Right cardiac atrium (tissue), 5 donors: ENCODE measurements around the gene ACTC1. TPM values are rescaled to one million over a fixed set of nuclear protein-coding genes. Genes with fewer than 3 reads are reported as not detected.

Experiments used
- ATAC-seq, 2 donors: fragments of 200-7000 bp; cut with Tn5 transposase; one replicate each; pipeline versions ENCODE4 v1.8.0 to v1.9.1; 2020; ENCODE audit warnings: moderate library complexity in 2 of 2, mild to moderate bottlenecking in 1 of 2
- DNase-seq, 3 donors: peaks; one replicate each; pipeline ENCODE4 v3.0.0-alpha.2; 2020
- H3K27ac ChIP-seq: one replicate; pipeline ENCODE4 v1.5.1; 2013; ENCODE audit warnings: mild to moderate bottlenecking, low read length, control low read depth, moderate library complexity
- H3K27me3 ChIP-seq: one replicate; pipeline ENCODE4 v1.6.1; 2013; ENCODE audit not compliant: control insufficient read depth, insufficient read depth
- H3K4me1 ChIP-seq: one replicate; pipeline ENCODE4 v1.6.1; 2013; ENCODE audit warnings: low read length; ENCODE audit not compliant: control insufficient read depth, insufficient read depth
- H3K4me3 ChIP-seq: one replicate; pipeline ENCODE4 v1.5.1; 2013; ENCODE audit warnings: low read length, control low read depth
- H3K9me3 ChIP-seq: one replicate; pipeline ENCODE4 v1.6.1; 2013; ENCODE audit warnings: low read length; ENCODE audit not compliant: control insufficient read depth
- WGBS: extraction: QIAGEN DNeasy Blood & Tissue Kit; methylation state at CpG from one replicate; pipeline ENCODE4 v1.1.7; 2013; 5-methylcytosine and 5-hydroxymethylcytosine counted together
- intact Hi-C, 4 donors: fragments of 100-400 bp; cut with DNase I; formaldehyde crosslinking; loops; one replicate each; pipeline versions ENCODE4 v1.11.0 to v1.14.0; 2022 to 2023
- polyA plus RNA-seq: library from polyadenylated mRNA; stranded (reverse); fragments of 200-250 nt; gene quantifications from one replicate; pipeline ENCODE4 v1.2.3, GENCODE V29; 2013
- total RNA-seq, 4 donors: library from RNA; stranded (reverse); fragmentation: NEBNext Ultra II Directional; extraction: Animal tissue kit (Norgen Biotek cat#: 25700); gene quantifications; one replicate each; pipeline ENCODE4 v1.2.1, GENCODE V29; 2021
- donor health status: healthy with polysubstance abuse.
- donor health status: DM: no; HTN: yes; CAD: no.
- donor health status: DM: no; HTN: no; CAD: no.
- donor health status: DM: no; HTN: yes; CAD: no; lungs with severe emphysema.
- donor health status: DM: yes; HTN: yes; CAD: no.

Gene ACTC1
- total and polyA plus RNA-seq, 5 donors, result 9,200 to 14,744 (median 12,784) TPM

- intact Hi-C loops, result loop anchor here in 1 of 4 donors (10.0 kb wide), 1 partner anchor 69 kb away; no protein-coding TSS in a partner anchor
- no peak overlapping the region for H3K27ac ChIP-seq
- DNase-seq (no peak), ATAC-seq (no peak)
- 94% methylated on average over 2 of the region's 2 CpGs for WGBS
- H3K9me3 ChIP-seq, result no peaks in the 10 kb centered on the region
- H3K27me3 ChIP-seq, result no peaks in the 10 kb centered on the region
- no peak overlapping the region for H3K4me3 ChIP-seq
- no peaks in the 10 kb centered on the region for H3K4me1 ChIP-seq
These were observed 11.9 kb downstream of the ACTC1 start for GRCh38 chr15:34783431-34783830.

GRCh38 chr15:34782901-34783300 lies 12.4 kb downstream of the ACTC1 start:
- no peak for ATAC-seq
- intact Hi-C loops, result loop anchor here in 1 of 4 donors (10.0 kb wide), 1 partner anchor 68 kb away; no protein-coding TSS in a partner anchor
- whole genome bisulfite sequencing, result 82% methylated on average over 3 of the region's 3 CpGs
- no peaks in the 10 kb centered on the region for H3K4me1 ChIP-seq
- H3K27me3 ChIP-seq, result no peaks in the 10 kb centered on the region
- H3K27ac ChIP-seq, result no peak overlapping the region
- H3K4me3 ChIP-seq, result no peak overlapping the region
- no peak for DNase-seq
- no peaks in the 10 kb centered on the region for H3K9me3 ChIP-seq

GRCh38 chr15:34780725-34781124 lies 14.6 kb downstream of the ACTC1 start:
- Histone ChIP-seq H3K27me3 (no peaks in the 10 kb centered on the region), H3K4me1 (no peaks in the 10 kb centered on the region), H3K27ac (no peak overlapping the region), H3K4me3 (no peak overlapping the region), H3K9me3 (no peaks in the 10 kb centered on the region)
- ATAC-seq (no peak), DNase-seq (no peak)
- intact Hi-C loops, result loop anchor here in 1 of 4 donors (10.0 kb wide), 1 partner anchor 66 kb away; no protein-coding TSS in a partner anchor
- whole genome bisulfite sequencing, result 77% methylated on average over 2 of the region's 2 CpGs

GRCh38 chr15:34776606-34777105 lies 18.7 kb downstream of the ACTC1 start:
- intact Hi-C loops, result no loop called here
- 74% methylated on average over 2 of the region's 2 CpGs for whole genome bisulfite sequencing
- Histone ChIP-seq H3K4me3 (no peak overlapping the region), H3K4me1 (no peaks in the 10 kb centered on the region), H3K27ac (no peak overlapping the region), H3K9me3 (no peaks in the 10 kb centered on the region), H3K27me3 (no peaks in the 10 kb centered on the region)
- no peak for ATAC-seq
- DNase-seq, result no peak

- H3K27me3 ChIP-seq, result no peaks in the 10 kb centered on the region
- no peak overlapping the region for H3K4me3 ChIP-seq
- no peaks in the 10 kb centered on the region for H3K9me3 ChIP-seq
- ATAC-seq (no peak), DNase-seq (no peak)
- H3K4me1 ChIP-seq, result no peaks in the 10 kb centered on the region
- 41% methylated on average over 2 of the region's 2 CpGs for WGBS
- H3K27ac ChIP-seq, result no peak overlapping the region
- intact Hi-C loops, result no loop called here
These were observed 21.4 kb downstream of the ACTC1 start for GRCh38 chr15:34773917-34774316.

GRCh38 chr15:34773013-34773412 lies 22.3 kb downstream of the ACTC1 start:
- no peaks in the 10 kb centered on the region for H3K27me3 ChIP-seq
- intact Hi-C loops, result no loop called here
- H3K4me1 ChIP-seq, result no peaks in the 10 kb centered on the region
- no peaks in the 10 kb centered on the region for H3K9me3 ChIP-seq
- ATAC-seq (no peak), DNase-seq (no peak)
- H3K27ac ChIP-seq, result no peak overlapping the region
- no peak overlapping the region for H3K4me3 ChIP-seq

GRCh38 chr15:34772312-34772711 lies 23.0 kb downstream of the ACTC1 start:
- WGBS, result 48% methylated on average over 2 of the region's 2 CpGs
- intact Hi-C loops, result no loop called here
- no peak overlapping the region for H3K4me3 ChIP-seq
- no peaks in the 10 kb centered on the region for H3K9me3 ChIP-seq
- no peaks in the 10 kb centered on the region for H3K27me3 ChIP-seq
- H3K4me1 ChIP-seq, result no peaks in the 10 kb centered on the region
- DNase-seq (no peak), ATAC-seq (peak in 1 of 2 donors; percentile 66)
- H3K27ac ChIP-seq, result no peak overlapping the region

- DNase-seq, result no peak
- Histone ChIP-seq H3K27ac (no peak overlapping the region), H3K4me3 (no peak overlapping the region), H3K4me1 (no peaks in the 10 kb centered on the region), H3K9me3 (no peaks in the 10 kb centered on the region), H3K27me3 (no peaks in the 10 kb centered on the region)
- ATAC-seq, result no peak
- WGBS, result 77% methylated on average over 2 of the region's 2 CpGs
- intact Hi-C loops, result no loop called here
These were observed 25.6 kb downstream of the ACTC1 start for GRCh38 chr15:34769711-34770110.

- intact Hi-C loops, result no loop called here
- no peak for DNase-seq
- no peaks in the 10 kb centered on the region for H3K27me3 ChIP-seq
- H3K27ac ChIP-seq, result no peak overlapping the region
- H3K4me3 ChIP-seq, result no peak overlapping the region
- no peak for ATAC-seq
- H3K4me1 ChIP-seq, result no peaks in the 10 kb centered on the region
- no peaks in the 10 kb centered on the region for H3K9me3 ChIP-seq
These were observed 26.8 kb downstream of the ACTC1 start for GRCh38 chr15:34768530-34768929.

GRCh38 chr15:34765741-34766140 lies 29.6 kb downstream of the ACTC1 start:
- Histone ChIP-seq H3K4me1 (no peaks in the 10 kb centered on the region), H3K27ac (no peak overlapping the region), H3K4me3 (no peak overlapping the region), H3K9me3 (no peaks in the 10 kb centered on the region), H3K27me3 (no peaks in the 10 kb centered on the region)
- WGBS, result 78% methylated on average over 5 of the region's 5 CpGs
- ATAC-seq (no peak), DNase-seq (no peak)
- intact Hi-C loops, result no loop called here

GRCh38 chr15:34760909-34761308 lies 34.4 kb downstream of the ACTC1 start:
- intact Hi-C loops, result no loop called here
- H3K4me3 ChIP-seq, result no peak overlapping the region
- WGBS, result 53% methylated on average over 3 of the region's 3 CpGs
- ATAC-seq (no peak), DNase-seq (no peak)
- H3K27ac ChIP-seq, result no peak overlapping the region
- no peaks in the 10 kb centered on the region for H3K9me3 ChIP-seq
- H3K27me3 ChIP-seq, result no peaks in the 10 kb centered on the region
- no peaks in the 10 kb centered on the region for H3K4me1 ChIP-seq

GRCh38 chr15:34759992-34760391 lies 35.4 kb downstream of the ACTC1 start:
- DNase-seq, result no peak
- Histone ChIP-seq H3K9me3 (no peaks in the 10 kb centered on the region), H3K27ac (no peak overlapping the region), H3K4me3 (no peak overlapping the region), H3K27me3 (no peaks in the 10 kb centered on the region), H3K4me1 (no peaks in the 10 kb centered on the region)
- WGBS, result 64% methylated on average over 2 of the region's 2 CpGs
- no peak for ATAC-seq
- intact Hi-C loops, result no loop called here
